ENCODE measurements around the gene REV3L. TPM values are rescaled to one million over a fixed set of nuclear protein-coding genes. Genes with fewer than 3 reads are reported as not detected.

The REV3L gene
- total and polyA plus RNA-seq, 2 donors (not counting 3 experiments of a cell fraction or from before 2014, with no cell fraction given): 6.0 to 22.7 TPM

DNA sequence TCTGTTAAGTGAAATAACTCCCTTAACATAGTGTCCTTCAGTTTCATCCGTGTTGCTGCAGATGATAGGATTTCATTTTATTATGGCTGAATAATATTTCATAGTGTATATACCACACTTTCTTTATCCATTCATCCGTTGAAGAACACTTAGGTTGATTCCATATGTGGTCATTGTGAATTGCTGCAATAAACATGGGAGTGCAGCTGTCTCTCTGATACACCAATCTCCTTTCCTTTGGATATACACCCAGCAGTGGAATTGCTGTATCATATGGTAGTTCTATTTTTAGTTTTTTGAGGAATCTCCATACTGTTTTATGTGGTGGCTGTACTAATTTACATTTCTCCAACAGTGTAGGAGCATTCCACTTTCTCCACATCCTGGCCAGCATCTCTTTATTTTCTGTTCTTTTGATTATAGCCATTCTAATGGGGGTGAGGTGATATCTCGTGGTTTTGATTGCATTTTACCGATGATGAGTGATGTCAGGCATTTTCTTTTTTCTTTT is 202.5 kb downstream of the REV3L start:
- no peak overlapping the region for H3K4me3 ChIP-seq (replicated peaks in 1 of 3; ENCODE audit: insufficient read depth in 1 of 3, low read depth in 1 of 3, low read length in 3 of 3)
- H3K4me1 ChIP-seq (ENCODE audit: control insufficient read depth, extremely low read depth, insufficient read depth, low read length): no peaks in the 10 kb centered on the region
- H3K27ac ChIP-seq (ENCODE audit: insufficient read depth, low read depth, low read length): no peak overlapping the region
- H4K20me1 ChIP-seq (replicated peaks; ENCODE audit: control insufficient read depth, extremely low read depth, insufficient read depth, low read length): no peaks in the 10 kb centered on the region
- no peak overlapping the region for H2AFZ ChIP-seq (ENCODE audit: low read depth, low read length)
- FAIRE-seq (no peak), DNase-seq (ENCODE audit: low read depth, low spot score) (no peak)
- POLR2A ChIA-PET: no interaction called here
- no peaks in the 10 kb centered on the region for H3K9me3 ChIP-seq (replicated peaks; ENCODE audit: control insufficient read depth, insufficient read depth, low read length)
- no peak overlapping the region for H3K4me2 ChIP-seq (ENCODE audit: insufficient read depth, low read length)
- CTCF ChIA-PET: interaction anchor here (1.3 kb wide), 1 partner anchor 21 kb away, joined by 4 read pairs; a partner anchor contains a TSS
- peaks cover 2 to 5% of the 10 kb centered on the region in 2 experiments for H3K36me3 ChIP-seq (ENCODE audit: control insufficient read depth in 2 of 2, extremely low read depth in 1 of 2, insufficient read depth in 2 of 2, low read length in 2 of 2)
- no peaks in the 10 kb centered on the region for H3K9me1 ChIP-seq (replicated peaks; ENCODE audit: control insufficient read depth, extremely low read depth, insufficient read depth, low read length)
- intact Hi-C loops (cut with micrococcal nuclease): no loop called here
- BruUV-seq (replicated peaks): no TSS peak
- no peaks in the 10 kb centered on the region for H3K79me2 ChIP-seq (ENCODE audit: control insufficient read depth, insufficient read depth, low read length)
- dilution Hi-C loops (cut with MboI; ENCODE audit: extremely low pct_ligation_motif_present, low sequenced_read_pairs): no loop called here
- H3K27me3 ChIP-seq (ENCODE audit: control insufficient read depth in 2 of 2, insufficient read depth in 2 of 2, low read length in 2 of 2): no peaks in the 10 kb centered on the region
- H3K9ac ChIP-seq (replicated peaks; ENCODE audit: extremely low read depth, insufficient read depth, low read length): no peak overlapping the region
- TF ChIP-seq, protein P1, sequence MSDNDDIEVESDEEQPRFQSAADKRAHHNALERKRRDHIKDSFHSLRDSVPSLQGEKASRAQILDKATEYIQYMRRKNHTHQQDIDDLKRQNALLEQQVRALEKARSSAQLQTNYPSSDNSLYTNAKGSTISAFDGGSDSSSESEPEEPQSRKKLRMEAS (IDR thresholded peaks at IDR 0.05; ENCODE audit: insufficient read depth, insufficient read length): no peak
- TF ChIP-seq EZH2 (IDR thresholded peaks at IDR 0.05; ENCODE audit: borderline replicate concordance, low read depth, low read length, severe bottlenecking): no peak
- TF ChIP-seq FOS (IDR thresholded peaks at IDR 0.05; ENCODE audit: borderline replicate concordance, insufficient read depth, low read length): no peak
- TF ChIP-seq POLR2A (IDR thresholded peaks at IDR 0.05; ENCODE audit: low read depth, low read length): no peak
- TF ChIP-seq MYC (IDR thresholded peaks at IDR 0.05; ENCODE audit: low read depth, low read length): no peak
- no peak for TF ChIP-seq GATA2 (IDR thresholded peaks at IDR 0.05; ENCODE audit: insufficient read depth, insufficient read length, low read depth, low read length)
- no peak for TF ChIP-seq POLR2AphosphoS5 (IDR thresholded peaks at IDR 0.05; ENCODE audit: insufficient read depth, low read depth, low read length)
- TF ChIP-seq JUN (IDR thresholded peaks at IDR 0.05; ENCODE audit: borderline replicate concordance, insufficient read depth, insufficient read length, low read depth): no peak
- TF ChIP-seq, protein P2, sequence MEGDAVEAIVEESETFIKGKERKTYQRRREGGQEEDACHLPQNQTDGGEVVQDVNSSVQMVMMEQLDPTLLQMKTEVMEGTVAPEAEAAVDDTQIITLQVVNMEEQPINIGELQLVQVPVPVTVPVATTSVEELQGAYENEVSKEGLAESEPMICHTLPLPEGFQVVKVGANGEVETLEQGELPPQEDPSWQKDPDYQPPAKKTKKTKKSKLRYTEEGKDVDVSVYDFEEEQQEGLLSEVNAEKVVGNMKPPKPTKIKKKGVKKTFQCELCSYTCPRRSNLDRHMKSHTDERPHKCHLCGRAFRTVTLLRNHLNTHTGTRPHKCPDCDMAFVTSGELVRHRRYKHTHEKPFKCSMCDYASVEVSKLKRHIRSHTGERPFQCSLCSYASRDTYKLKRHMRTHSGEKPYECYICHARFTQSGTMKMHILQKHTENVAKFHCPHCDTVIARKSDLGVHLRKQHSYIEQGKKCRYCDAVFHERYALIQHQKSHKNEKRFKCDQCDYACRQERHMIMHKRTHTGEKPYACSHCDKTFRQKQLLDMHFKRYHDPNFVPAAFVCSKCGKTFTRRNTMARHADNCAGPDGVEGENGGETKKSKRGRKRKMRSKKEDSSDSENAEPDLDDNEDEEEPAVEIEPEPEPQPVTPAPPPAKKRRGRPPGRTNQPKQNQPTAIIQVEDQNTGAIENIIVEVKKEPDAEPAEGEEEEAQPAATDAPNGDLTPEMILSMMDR (IDR thresholded peaks at IDR 0.05; ENCODE audit: extremely low read depth in 1 of 2, insufficient read depth in 1 of 2, low read depth in 1 of 2, low read length in 2 of 2): no peak

Data from endothelial cell of umbilical vein (primary cell).